HG03139 (cell line): ENCODE measurements around the gene CEP120.
"Not testable (repeated sequence)": the region's sequence is repeated elsewhere in the genome, so short reads cannot be mapped to it uniquely, and the experiment has no call there.

Experiments used
- ATAC-seq: cut with Tn5 transposase; IDR thresholded peaks from one replicate; pipeline ENCODE4 v1.9.1; 2021; ENCODE audit not compliant: unreplicated experiment

The CEP120 gene

DNA sequence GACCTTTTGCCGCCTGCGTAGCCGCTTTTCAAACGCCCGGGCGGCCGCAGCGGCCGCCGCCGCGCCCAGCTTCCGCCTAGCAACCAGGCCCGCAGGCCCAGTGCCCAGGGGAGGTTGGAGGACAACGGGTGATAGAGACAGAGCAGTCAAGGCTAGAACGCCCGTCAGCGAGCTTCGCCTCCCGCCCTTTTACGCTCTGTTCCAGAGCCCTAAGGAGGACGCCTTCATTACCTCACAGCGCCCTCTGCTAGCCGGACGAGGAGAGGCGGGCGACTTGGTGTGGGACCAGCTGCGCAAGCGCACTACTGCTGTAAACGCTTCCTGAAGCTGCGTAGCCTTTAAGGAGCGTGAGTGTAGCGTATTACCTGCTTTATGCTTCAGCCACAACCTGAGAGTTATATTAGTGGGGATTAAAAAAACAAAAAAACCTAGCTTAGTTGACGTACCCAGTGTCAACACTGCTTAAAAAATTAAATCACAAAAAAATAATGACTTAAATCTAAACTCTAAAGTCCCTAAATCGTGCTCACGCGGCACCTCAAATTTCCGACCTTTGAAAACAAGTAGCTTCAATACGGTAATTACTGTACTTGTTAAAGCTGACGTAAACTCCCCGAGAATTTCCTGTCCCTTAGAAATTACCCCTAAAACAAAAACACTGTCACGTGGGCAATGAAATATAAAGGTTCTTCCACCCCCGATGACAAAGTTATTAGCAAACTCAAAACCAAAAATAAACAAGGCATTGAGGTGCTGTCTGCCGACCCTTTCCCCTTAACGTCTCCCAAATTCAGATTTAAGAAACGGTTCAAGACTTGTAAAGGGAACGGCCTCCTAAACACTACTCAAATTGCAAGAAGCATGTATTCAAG, at the start of gene CEP120:
Gene CEP120, minus strand, starts transcription at position 126 of the 872 bp plus-strand sequence. CDS start 405 bp downstream, outside the sequence.
- ATAC-seq = peak; percentile 99

DNA sequence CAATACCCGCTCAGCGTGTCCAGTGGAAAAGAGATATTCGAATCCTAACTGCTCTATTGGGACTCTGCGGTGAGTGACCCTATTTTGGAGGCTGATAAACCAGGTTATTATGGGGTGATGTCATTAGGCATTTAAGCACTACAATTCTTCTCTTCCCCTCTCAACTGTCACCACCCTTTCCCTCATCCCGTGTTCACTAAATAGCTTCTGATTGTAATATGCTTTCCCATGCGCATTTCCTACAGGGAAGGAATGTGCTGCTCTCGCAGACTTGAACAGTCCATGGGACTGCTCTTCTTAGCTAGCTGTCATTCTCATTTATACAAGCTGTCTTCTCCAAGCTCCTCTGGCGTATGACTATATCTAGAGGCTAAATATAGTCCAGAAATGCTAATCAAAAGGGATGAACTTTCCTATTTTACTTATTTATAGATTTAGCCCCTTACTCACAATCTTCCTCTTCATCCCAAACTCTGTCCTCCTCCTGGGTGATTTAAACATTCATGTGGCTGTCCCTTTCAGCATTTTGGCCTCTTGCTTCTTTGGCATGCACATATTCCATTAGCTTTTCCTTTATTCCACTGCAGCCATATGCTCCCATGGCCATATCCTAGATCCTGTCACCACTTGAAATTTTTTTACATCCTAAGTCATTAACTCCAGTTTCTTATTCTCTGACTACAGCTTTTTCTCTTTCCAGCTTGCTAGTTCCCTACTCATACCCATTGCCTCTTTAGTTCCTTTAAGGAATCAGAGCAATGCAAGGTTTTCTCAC, 49.1 kb upstream of the CEP120 start:
- no peak for ATAC-seq

DNA sequence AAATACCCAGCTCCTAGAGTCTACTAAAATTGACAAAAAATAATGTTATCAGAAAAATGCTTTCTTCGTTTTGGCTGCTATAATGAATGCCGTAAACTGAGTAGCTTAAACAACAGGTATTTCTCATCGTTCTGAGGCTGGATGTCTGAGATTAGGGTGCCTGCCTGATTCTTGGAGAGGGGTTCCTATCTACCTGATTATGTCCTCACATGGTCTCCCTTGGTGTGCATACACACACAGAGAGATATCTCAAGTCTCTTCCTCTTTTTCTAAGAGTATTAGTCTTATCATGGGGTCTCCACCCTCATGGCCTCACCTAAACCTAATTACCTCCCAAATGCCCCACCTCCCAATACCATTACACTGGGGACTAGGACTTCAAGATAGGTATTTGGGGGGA, 48.2 kb upstream of the CEP120 start:
- ATAC-seq = no peak

DNA sequence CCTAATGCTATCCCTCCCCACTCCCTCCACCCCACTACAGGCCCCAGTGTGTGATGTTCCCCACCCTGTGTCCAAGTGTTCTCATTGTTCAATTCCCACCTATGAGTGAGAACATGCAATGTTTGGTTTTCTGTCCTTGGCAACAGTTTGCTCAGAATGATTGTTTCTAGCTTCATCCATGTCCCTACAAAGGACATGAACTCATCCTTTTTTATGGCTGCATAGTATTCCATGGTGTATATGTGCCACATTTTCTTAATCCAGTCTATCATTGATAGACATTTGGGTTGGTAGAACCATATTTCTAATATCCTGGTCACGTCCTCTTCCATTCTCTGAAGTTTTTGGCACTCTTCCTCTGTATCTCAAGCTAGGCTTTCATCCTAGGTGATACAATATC, 43.6 kb upstream of the CEP120 start:
- not testable (repeated sequence) for ATAC-seq

DNA sequence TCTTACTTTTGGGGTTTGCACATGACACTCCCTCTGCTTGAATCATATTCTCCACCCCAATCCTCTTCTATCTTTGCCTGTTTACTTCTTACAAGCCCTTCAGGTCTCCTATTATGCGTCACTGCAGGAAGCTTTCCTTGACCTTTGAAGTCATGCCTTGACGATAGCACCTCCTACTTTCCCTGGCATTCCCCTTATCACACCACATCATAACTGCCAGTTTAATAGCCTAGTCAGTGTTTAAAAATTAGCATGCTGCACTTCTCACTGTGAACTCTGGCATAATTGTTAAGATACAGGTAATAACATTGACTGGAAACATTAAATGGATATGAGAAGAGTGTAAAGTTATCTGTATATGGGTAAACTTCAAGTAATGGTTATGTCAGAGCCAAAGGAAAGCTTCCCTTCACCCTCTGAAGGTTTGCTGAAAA, 37.1 kb upstream of the CEP120 start:
- ATAC-seq = no peak

DNA sequence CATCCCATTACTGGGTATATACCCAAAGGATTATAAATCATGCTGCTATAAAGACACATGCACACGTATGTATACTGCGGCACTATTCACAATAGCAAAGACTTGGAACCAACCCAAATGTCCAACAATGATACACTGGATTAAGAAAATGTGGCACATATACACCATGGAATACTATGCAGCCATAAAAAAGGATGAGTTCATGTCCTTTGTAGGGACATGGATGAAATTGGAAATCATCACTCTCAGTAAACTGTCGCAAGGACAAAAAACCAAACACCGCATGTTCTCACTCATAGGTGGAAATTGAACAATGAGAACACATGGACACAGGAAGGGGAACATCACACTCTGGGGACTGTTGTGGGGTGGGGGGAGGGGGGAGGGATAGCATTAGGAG, 35.8 kb upstream of the CEP120 start:
- ATAC-seq = not testable (repeated sequence)

DNA sequence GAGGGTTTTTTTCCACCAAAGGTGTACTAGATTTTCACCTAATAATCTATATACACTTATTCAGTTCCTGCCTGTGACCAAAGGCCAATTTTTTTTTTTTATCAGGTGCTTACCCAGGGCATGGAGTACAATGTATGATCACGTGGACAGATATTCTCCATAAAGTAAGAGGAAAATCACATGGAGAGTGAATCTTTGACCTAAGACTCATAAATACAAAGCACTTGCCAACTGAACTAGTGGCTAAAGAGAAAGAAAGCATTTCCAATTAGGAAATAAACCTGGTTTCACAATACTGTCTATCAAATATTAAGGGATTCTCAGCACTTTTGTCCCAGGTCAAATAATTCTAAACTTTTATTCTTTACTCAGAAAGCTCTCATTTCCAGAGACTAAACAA, 33.0 kb upstream of the CEP120 start:
- no peak for ATAC-seq

DNA sequence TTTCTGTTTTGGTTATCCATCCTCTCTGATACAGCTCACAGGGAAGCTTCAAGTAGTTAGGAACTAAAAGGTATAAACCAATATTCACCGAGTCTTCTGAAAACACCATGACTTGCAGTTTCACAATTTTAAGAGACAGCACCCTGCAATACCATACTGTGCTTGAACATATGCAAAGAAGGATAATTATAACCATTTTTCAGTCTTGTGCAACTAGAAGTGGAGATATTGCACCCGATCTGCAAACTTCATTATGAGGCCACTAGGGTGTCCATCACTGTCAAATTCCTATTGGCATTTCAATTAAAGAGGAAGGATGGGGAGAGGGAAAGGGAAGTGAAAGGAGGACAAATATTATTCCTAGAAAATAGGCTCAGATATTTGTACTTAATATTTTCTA, 32.4 kb upstream of the CEP120 start:
- peak; percentile 88 for ATAC-seq

DNA sequence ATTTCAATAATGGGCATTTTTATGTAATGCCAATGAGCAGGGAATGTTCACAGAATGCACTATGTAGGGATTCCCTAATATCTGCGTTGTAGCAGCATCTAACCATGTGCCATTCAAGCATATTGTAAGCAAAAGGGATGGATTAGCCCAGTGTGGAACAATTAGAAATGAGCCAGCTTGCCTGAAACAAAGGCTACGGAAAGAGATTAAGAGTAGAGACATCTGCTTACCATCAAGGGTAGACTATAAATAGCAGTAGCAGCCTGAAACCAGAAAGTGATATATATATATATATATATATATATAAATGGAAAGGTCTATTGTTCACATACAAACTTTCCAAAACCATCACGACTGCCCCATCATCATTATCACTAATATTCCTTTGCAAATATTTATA, 31.9 kb upstream of the CEP120 start:
- ATAC-seq = no peak

DNA sequence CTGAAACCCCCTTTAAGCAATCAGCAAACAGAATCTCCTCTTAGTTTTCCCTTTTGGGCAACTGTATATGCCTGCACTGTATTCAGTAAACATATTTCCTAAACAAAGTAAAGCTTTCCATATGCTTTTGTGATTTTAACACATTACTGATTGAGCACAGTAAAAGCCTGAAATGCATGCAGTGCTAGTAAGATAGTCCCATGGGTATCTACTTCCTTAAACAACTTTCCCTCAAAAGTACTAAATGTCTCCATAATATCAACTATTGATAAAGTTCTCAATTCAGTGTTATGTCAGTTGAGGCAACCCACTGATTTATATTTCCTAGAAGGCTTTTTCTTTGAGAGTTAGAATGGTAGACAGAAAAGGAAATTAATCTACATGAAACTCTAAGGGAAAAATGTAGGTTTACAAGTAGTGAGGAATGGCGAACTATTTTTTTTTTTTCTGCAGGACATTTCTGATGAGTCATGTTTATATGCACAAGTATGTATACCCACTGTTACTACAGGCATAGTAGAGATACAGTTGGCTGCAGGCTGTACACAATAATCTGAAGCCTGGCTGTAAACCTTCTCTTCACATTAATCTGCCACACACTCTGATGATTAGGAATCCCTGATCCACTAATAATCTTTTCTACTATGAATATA, 31.2 kb upstream of the CEP120 start:
- no peak for ATAC-seq

DNA sequence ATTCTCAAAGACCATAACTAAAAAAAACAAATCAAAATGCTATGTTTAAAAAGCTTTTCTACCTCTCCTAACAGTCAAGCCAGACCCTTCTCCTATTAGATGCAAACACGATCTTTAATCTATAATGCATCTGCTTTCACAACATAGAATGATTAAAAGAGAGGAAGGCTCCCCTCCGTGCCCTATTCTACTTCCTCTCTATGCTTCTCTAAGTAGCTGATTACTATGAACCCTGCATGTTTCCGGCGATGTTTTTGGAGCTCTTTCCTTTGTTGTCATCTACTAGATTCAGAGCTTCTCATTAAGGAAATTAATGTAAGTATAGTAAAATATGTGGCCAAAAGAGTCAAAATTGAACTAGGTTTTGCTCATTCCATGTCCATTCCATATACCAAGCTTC, 29.2 kb upstream of the CEP120 start:
- ATAC-seq = no peak

DNA sequence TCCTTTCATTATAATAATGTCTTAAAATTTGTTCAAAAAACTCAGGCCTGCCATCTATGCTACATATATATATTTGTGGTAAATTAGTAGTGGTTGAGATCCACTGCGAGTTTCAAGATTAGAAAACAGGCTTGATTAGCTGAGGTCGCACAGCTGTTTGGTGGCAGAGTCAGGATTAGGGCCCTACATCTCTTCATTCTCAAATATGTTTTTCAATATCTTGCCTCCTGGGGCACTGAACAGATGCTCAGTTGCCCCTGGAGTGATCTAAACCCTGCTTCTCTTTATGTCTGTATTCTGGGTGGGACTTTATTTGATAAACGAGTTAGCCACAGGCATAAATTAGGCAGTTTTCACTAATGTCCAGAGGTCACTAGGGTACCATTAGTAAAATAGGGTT, 27.8 kb upstream of the CEP120 start:
- ATAC-seq = no peak

DNA sequence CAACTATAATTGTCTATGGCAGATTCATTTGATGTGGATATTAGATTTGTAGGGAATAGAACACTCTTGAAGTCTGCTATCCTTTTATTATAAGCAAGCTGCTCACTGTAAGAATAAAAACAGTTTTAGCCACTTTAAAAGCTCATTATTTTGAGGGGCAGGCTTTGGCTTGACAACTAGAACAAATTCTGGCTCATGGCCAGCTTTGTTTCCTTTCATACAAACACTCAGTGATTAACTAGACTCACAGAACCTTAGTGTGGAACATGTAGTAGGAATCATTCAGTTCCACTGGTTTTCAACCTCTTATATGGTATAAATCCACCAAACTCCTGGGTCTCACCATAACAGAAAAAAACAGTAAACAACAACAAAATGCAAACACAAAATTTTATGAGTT, 27.4 kb upstream of the CEP120 start:
- ATAC-seq = no peak

DNA sequence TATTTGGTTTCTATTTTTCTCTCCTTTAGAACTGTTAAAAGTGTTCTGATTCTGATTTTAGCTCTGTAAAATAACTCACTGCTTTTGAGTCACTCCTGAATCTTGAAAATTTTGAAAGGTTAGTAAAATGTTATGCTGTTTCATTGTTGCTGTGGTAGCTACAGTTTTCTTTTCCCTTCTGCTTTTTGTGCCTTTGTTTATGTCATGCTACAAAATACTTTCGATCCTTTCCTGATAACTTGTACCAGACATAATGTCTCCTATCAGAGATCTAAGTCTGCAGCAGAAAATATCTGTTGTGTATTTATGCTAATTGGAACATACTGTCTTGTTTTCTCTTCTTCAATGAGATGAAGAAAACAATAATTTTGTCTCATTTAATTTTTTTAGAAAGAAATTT, 26.9 kb upstream of the CEP120 start:
- no peak for ATAC-seq

DNA sequence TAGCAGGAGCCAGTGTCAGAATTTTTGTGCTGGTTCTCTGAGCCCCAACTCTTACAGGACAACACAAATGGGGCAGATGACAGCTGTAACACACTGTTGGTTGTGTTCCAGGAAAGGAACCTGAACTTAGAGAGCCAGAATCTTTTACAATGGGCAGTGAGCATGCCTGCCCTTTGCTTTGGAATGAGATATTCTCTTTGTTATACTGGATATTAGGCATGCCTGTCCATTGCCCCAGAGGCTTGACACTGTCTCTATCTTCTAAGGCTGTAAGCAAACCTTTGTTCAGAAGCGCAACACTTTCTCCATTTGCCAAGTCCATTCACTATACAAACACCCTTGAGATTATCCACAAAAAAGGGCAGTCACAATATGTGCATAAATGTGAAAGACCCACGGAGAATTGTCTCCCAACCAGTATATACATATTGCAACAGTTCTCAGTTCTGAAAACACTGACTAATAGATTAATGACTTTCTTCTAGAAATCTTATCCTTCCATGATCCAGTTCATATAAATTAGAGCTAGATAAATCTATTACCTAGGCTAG, 26.3 kb upstream of the CEP120 start:
- ATAC-seq = no peak

DNA sequence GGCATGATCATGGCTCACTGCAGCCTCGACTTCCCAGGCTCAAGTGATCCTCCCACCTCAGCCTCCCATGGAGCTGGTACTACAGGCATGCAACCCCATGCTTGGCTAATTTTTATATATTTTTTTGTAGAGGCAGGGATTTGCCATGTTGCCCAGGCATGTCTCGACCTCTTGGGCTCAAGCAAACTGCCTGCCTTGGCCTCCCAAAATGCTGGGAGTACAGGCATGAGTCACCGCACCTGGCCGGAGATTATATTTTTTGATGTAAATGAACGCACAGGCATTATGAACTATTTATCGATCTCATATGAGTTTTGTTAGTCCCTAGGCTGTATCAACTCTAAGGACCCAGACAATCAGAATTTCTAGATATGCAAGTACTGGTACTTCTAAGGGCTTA, 25.5 kb upstream of the CEP120 start:
- ATAC-seq = no peak

DNA sequence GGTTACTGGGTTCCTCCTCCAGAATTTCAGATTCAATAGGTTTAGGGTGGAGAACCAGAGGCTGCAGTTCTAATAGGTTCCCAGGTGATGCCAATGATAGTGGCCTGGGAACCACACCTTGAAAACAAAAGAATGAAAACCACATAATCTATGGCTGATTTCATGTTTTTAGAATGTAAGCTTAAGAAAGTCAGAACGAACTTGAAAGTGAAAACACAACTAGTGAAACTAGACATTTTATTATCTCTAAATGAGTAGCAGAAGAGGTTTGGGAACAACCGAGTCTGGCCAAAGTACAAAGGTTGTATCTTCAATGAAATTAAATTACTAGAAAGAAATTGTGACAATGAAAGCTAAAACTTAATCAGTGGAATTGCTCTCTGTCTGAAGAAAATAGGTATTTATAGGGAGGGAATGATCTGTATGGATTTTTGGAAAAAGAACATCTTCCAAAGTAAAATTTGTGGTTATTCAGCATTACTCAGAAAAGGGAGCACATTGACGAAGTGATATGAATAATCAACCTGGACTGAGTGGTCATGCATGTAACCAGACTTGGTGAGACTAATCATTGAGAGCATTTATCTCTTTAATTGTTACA, 24.9 kb upstream of the CEP120 start:
- peak; percentile 87 for ATAC-seq

DNA sequence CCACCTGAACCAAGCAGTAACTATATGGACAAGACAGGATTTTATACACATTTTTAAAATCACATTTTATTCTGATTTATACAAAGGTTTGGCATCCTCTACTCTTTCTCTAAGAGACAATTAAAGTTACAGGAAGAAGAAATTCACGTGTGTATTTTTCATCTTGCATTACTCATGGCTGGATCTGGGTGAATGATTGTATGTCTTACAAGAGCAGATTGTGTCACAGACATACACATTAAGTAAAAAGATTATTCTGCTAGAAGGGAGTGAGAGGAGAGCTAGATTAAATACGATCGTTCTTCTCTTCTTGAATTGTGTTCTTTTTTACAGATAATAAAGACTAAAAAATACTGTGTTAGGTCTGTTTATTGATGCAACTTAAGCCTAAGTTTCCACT, 20.8 kb upstream of the CEP120 start:
- no peak for ATAC-seq

DNA sequence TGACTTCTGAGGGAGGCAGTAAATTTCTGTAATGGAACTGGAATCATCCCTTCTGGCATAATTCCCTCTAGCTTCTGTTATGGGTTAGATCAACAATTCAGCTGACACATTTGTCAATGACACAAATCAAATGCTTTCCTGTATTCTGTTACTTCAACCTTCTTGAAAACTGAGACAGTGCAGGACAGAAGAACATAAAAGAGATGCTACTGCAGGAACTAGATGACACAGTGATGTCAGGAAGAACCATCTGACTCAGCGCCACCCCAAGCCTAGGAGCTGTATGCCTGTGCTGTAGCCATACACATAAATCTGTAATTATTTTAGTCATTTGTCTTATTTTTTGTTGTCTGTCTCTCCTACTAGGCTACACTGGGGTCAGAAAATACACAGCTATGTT, 18.2 kb upstream of the CEP120 start:
- ATAC-seq = no peak

DNA sequence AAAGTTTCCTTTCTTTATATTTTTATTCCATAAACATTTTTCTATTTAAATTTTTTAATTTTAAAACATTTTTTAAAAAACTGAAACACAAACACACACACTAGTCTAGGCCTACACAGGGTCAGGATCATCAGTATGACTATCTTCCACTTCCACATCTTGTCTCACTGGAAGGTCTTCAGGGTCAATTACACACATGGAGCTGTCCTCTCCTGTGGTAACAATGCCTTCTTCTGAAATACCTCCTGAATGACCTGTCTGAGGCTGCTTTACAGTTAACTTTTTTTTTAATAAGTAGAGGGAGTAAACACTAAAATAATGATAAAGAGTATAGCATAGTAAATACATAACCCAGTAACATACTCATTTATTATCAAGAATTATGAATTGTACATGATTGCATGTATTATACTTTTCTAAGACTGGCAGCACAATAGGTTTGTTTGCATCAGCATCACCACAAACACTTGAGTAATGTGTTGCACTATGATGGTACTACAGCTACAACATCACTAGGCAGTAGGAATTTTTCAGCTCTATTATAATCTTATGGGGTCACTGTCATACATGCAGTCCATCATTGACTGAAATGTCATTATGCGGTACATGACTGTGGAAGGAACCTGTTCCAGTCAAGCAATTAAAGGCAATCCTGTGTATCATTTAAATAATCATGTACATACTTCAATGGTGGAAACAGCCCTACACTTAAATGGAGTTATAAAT, 17.4 kb upstream of the CEP120 start:
- ATAC-seq = no peak
